GM12891 (cell line): Measurements from ENCODE around the gene RNASET2.

Experiments used
- POLR2A ChIP-seq: IDR thresholded peaks from 2 replicates; pipeline ENCODE4 v1.6.1; 2011; ENCODE audit warnings: low read depth, low read length, control low read depth
- POLR2AphosphoS5 ChIP-seq: IDR thresholded peaks from 2 replicates; pipeline ENCODE4 v1.6.1; 2011; ENCODE audit warnings: low read depth, low read length, control low read depth
- POU2F2 ChIP-seq: IDR thresholded peaks from 2 replicates; pipeline ENCODE4 v1.6.1; 2011; ENCODE audit warnings: low read depth, mild to moderate bottlenecking, control low read depth, low read length, moderate library complexity
- TAF1 ChIP-seq: IDR thresholded peaks from 2 replicates; pipeline ENCODE4 v1.6.1; 2011; ENCODE audit warnings: low read depth, low read length, control low read depth

DNA sequence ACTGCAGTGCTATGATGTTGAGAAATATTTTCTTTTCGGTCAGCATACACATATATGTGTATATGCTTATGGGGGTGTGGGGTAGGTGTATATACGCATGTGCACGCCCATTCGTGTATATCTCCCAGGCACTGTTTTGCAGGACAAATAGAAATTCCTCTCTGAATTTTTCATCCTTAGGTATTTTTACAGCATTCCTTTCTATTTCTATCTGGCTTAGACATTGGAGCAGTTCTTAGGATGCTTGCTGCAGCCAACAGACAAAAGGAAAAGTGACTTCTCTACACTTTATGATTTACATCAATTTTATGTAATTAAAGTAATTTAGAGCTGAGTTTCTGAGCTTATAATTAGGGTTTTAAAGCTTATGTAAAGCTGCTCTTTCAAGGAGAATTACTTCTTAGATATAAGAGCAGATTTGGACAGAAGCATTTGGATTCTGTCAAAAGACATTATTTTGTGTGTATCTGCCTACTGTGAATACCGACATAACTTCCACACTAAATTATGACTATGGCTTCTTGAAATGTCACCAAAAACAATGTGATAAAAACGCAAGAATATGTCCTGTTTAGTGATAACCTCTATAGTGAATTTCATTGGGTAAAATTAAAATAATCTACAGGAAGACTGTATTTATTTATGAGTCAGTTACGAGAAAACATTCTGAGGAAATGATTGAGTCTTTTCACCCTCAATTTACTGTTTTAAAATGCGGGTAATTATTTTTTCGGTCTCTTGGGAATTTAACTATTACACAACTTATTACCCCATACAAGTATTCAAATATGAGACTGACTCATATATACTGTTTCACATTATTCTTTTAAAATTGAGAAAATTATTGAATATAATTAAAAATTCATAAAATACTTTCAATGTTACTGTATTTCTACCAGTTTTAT is 21.5 kb upstream of the RNASET2 start:
- TF ChIP-seq POLR2A (no peak), POU2F2 (no peak), POLR2AphosphoS5 (no peak), TAF1 (no peak)
